ENCODE measurements around the gene GAS2.
A peak's percentile ranks its signal among the peaks of the same experiment; 100 is the strongest.

The GAS2 gene

GRCh38 chr11:22674470-22675439 is 8.3 kb downstream of the GAS2 start:
- DNase-seq, result no peak

- DNase-seq, result no peak
Measured at GRCh38 chr11:22677153-22677903, 10.9 kb downstream of the GAS2 start.

DNA sequence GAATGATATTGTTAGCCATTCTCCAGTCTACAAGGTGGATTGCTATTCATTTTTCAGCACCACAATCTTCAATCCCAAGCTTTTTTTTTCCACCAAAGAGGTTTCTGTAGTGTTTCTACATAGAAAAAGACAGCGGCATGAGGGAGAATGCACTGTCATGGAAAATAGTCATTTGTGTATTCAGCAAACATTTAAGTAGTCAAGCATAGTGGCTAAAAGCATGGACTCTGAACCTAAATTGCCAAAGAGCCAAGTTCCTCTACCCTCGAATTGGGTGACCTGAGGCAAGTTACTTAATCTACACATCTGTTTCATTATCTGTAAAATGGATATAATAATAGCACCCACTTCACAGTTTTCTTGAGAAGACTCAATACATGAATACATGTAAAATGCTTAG is 14.2 kb downstream of the GAS2 start:
- no peak for DNase-seq

- no peak for DNase-seq
Measured at GRCh38 chr11:22681281-22681812, 14.9 kb downstream of the GAS2 start.

DNA sequence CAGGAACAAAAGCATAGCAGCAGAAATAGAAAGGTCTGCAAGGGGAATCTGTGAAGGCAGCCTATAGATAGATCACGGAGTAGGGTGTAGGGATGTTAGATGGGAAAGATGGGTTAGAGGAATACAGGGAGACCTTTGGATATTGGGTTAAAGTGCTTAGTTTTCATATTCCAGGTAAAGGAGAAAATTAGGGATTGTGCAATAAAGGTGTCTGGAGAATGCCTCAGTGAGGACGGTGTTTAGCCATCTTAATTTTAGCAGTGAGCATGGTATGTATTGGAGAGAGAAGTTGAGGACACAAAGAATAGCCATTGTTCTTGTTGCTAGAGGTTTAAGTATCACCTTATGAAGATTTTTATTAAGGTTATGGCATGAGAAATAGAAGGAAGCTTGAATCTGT is 17.7 kb downstream of the GAS2 start:
- DNase-seq, result no peak

DNA sequence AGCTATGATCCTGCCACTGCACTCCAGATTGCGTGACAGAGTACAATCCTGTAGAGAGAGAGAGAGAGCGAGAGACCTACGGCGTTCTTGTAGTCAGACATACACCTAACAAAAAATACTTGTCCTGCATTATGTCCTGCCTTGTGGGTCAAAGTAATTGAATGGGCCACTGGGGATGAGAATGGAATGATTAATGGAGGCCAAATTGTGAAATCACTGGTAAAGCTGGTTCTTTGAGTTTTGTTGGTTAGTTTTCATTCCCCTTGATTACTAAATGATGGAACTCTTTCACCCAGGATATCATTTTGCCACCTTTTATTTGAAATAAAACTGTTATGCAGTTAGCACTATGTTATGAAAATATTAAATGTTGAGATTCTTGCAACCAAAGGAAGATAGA is 18.7 kb downstream of the GAS2 start:
- no peak for DNase-seq

DNA sequence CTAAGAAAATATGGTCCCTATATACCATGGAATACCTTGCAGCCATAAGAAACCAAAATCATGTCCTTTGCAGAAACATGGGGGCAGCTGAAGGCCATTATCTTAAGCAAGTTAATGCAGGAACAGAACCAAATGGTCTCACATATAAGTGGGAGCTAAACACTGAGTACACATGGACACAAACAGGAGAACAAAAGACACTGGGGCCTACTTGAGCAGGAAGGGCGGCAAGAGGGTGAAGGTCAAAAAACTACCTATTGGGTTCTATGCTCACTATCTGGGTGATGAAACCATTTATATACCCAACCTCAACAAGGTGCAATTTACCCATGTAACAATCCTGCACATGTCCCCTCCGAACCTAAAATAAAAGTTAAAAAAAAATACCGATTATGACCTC is 22.5 kb downstream of the GAS2 start:
- no peak for DNase-seq

DNA sequence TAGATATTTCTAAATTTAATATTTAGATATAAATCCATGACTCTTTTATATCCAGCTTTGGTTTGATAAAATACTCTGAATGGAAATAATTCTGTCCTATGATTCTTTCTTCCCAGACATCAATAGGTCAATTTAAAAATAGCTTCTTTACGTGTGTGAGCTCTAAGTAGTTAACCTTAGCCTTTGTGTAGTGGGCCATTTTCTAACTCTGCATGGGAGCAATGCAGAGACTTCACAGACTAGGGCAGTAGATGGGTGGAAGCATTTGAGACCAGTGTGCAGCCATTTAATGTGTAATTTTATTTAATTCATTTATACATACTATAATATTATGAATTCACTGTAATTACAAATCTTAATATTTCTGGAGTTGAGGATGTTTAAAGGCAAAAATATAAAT is 23.8 kb downstream of the GAS2 start:
- DNase-seq, result no peak

- DNase-seq, result no peak
Measured at GRCh38 chr11:22690871-22691270, 24.5 kb downstream of the GAS2 start.

DNA sequence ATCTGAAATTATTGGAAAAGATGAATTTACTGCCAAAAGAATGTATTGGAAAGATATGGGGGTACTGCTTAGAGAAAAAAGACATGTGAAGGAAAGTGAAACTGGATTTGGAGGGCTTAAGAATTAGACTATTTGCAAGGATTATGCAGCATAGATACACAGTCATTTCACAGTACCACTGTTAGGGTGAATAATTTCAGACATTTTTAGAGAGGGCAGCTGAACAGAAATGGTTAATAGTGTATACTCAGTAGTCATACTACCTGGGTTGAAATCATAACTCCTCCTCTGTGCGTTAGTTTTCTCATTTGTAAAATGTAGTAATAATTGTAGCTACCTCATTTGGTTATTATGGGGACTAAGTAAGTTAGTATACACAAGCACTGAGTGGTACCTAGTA is 33.0 kb downstream of the GAS2 start:
- DNase-seq, result no peak

GRCh38 chr11:22702031-22702430 is 35.6 kb downstream of the GAS2 start:
- no peak for DNase-seq

- DNase-seq, result peak; percentile 45
Measured at GRCh38 chr11:22703040-22703439, 36.6 kb downstream of the GAS2 start.

- peak; percentile 55 for DNase-seq
Measured at GRCh38 chr11:22703591-22703990, 37.2 kb downstream of the GAS2 start.

GRCh38 chr11:22707119-22707899 is 40.9 kb downstream of the GAS2 start:
- no peak for DNase-seq

GRCh38 chr11:22711071-22711770 is 44.8 kb downstream of the GAS2 start:
- no peak for DNase-seq

GRCh38 chr11:22711880-22712279 is 45.5 kb downstream of the GAS2 start:
- no peak for DNase-seq

DNA sequence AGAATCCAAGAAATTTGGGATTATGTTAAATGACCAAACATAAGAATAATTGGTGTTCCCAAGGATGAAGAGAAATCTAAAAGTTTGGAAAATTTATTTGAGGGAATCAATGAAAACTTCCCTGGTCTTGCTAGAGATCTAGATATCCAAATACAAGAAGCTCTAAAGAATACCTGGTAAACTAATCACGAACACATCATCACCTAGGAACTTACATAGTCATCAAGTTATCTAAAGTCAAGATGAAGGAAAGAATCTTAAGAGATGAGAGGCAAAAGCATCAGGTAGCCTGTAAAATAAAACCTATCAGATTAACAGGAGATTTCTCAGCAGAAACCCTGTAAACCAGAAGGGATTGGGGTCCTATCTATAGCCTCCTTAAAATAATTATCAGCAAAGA is 46.9 kb downstream of the GAS2 start:
- no peak for DNase-seq

- no peak for DNase-seq
Measured at GRCh38 chr11:22715971-22716370, 49.6 kb downstream of the GAS2 start.

- DNase-seq, result no peak
Measured at GRCh38 chr11:22720457-22720856, 54.0 kb downstream of the GAS2 start.

GRCh38 chr11:22723274-22723673 is 56.9 kb downstream of the GAS2 start:
- DNase-seq, result no peak

DNA sequence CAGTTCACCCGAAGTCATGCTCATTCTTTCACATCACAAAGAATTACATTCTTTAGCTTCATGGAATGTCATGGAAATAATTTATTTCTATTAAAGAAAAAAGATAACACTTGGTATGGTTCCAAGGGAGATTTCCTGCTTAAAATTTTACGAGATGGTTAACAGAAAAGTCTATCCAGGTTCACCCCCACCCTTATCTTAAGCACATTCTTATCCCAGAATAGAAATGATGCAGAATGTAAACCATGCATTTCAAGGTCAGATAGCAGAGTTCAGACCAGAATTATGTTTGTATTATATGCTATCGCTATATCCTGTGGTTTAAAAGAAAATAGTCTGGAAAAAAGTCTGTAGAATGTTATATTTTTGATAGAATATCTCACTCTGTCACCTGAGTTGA is 58.7 kb downstream of the GAS2 start:
- DNase-seq, result no peak

All from NCI-H2029 treated with DMSO at 0.1 percent for 48 hours (cell line).